HepG2 (cell line): ENCODE measurements around the gene MFNG. TPM values are rescaled to one million over a fixed set of nuclear protein-coding genes. Genes with fewer than 3 reads are reported as not detected.

ENCODE experiments used
- ATAC-seq: fragments of 200-7000 bp; cut with Tn5 transposase; 3 replicates; pipeline ENCODE4 v1.9.1; 2020; ENCODE audit warnings: mild to moderate bottlenecking, moderate library complexity
- BruUV-seq: library from RNA; stranded (reverse); fragments of 400-500 nt; replicated peaks from 2 replicates; lab custom pipeline; 2021; lab: Mats Ljungman, UMichigan
- CTCF ChIA-PET: fragments of 300-600 bp; formaldehyde crosslinking; extraction: SDS; loops from one replicate; lab custom pipeline; 2021; ENCODE audit warnings: low total read pairs, inconsistent platforms, low intra/inter-chr PET ratio; lab: Yijun Ruan, JAX
- POLR2A ChIA-PET: fragments of 350-600 bp; sonication (Branson Sonifier 250); formaldehyde crosslinking; loops from one replicate; lab custom pipeline; 2020; ENCODE audit warnings: antibody characterized with exemption, inconsistent platforms; lab: Yijun Ruan, JAX
- DNase-seq: peaks from one replicate; pipeline ENCODE4 v3.0.0-alpha.2; 2015; ENCODE audit warnings: low spot score
- FAIRE-seq: peaks from 3 replicates; lab custom pipeline; 2011; peaks lifted over from hg19 to GRCh38; lab: Jason Lieb, UNC
- H2AFZ ChIP-seq: one replicate; pipeline ENCODE4 v1.6.1; 2011; ENCODE audit warnings: low read length, inconsistent platforms
- H3K27ac ChIP-seq: fragments of 300-600 bp; 3 replicates; pipeline ENCODE4 v1.8.0; 2011; ENCODE audit warnings: mixed run types, mild to moderate bottlenecking, mixed read lengths, low read length, inconsistent platforms; ENCODE audit not compliant: insufficient read depth; ENCODE audit errors: extremely low read length
- H3K27me3 ChIP-seq, 2 experiments: fragments of 200-600 bp in 1 of 2; 2 replicates in 1 of 2; 3 replicates in 1 of 2; pipeline versions ENCODE4 v1.6.0 to v1.8.0; 2011; ENCODE audit warnings: low read length in 2 of 2, mild to moderate bottlenecking in 2 of 2, moderate library complexity in 2 of 2, inconsistent platforms in 1 of 2; ENCODE audit not compliant: insufficient read depth in 2 of 2, control insufficient read depth in 1 of 2
- H3K36me3 ChIP-seq, 2 experiments: fragments of 200-600 bp in 1 of 2; replicated peaks in 1 of 2; 2 replicates in 1 of 2; 3 replicates in 1 of 2; pipeline versions ENCODE4 v1.5.1 to v1.8.0; 2011; ENCODE audit warnings: low read length in 2 of 2, inconsistent platforms in 1 of 2; ENCODE audit not compliant: insufficient read depth in 2 of 2, control insufficient read depth in 1 of 2
- H3K4me1 ChIP-seq: 2 replicates; pipeline ENCODE4 v1.5.1; 2012; ENCODE audit warnings: low read length, inconsistent platforms; ENCODE audit not compliant: insufficient read depth
- H3K4me2 ChIP-seq: 2 replicates; pipeline ENCODE4 v1.6.0; 2011; ENCODE audit warnings: low read depth, low read length, inconsistent platforms
- H3K4me3 ChIP-seq, 3 experiments: fragments of 200-600 bp in 1 of 3; sonication (generic), shearing (Covaris generic) in 1 of 3; replicated peaks in 1 of 3; 2 replicates each; pipeline ENCODE4 v1.5.1; 2011 to 2016; ENCODE audit warnings: low read length in 3 of 3, inconsistent platforms in 2 of 3, low read depth in 2 of 3, mild to moderate bottlenecking in 2 of 3, control low read depth in 1 of 3, mixed read lengths in 1 of 3; ENCODE audit not compliant: insufficient read depth in 1 of 3
- H3K79me2 ChIP-seq: one replicate; pipeline ENCODE4 v1.6.1; 2011; ENCODE audit warnings: low read length, inconsistent platforms; ENCODE audit not compliant: insufficient read depth
- H3K9ac ChIP-seq: 2 replicates; pipeline ENCODE4 v1.6.0; 2011; ENCODE audit warnings: mild to moderate bottlenecking, low read depth, low read length, inconsistent platforms; ENCODE audit not compliant: insufficient read depth
- H3K9me3 ChIP-seq: 2 replicates; pipeline ENCODE4 v1.5.1; 2012; ENCODE audit warnings: mild to moderate bottlenecking, low read length
- H4K20me1 ChIP-seq: 2 replicates; pipeline ENCODE4 v1.6.0; 2011; ENCODE audit warnings: inconsistent platforms, mild to moderate bottlenecking, low read length, moderate library complexity; ENCODE audit not compliant: insufficient read depth
- ADNP ChIP-seq: sonication (generic); formaldehyde crosslinking; IDR thresholded peaks from 2 replicates; pipeline ENCODE4 v1.4.0; 2020; ENCODE audit warnings: missing genetic modification reagents
- AGO2 ChIP-seq: fragments of 200-400 bp; formaldehyde crosslinking; optimal IDR thresholded peaks from 2 replicates; pipeline ENCODE3; 2017; ENCODE audit warnings: mild to moderate bottlenecking, low read depth, low read length, moderate library complexity
- JUNB ChIP-seq: sonication (generic); formaldehyde crosslinking; IDR thresholded peaks from 2 replicates; pipeline ENCODE4 v1.8.0; 2022; ENCODE audit warnings: missing genetic modification reagents, mild to moderate bottlenecking, borderline replicate concordance
- PCBP1 ChIP-seq: fragments of 200-400 bp; formaldehyde crosslinking; IDR thresholded peaks from 2 replicates; pipeline ENCODE4 v1.6.1; 2017; ENCODE audit warnings: mild to moderate bottlenecking, low read depth, low read length, borderline replicate concordance
- ZMYM3 ChIP-seq: sonication (generic); formaldehyde crosslinking; IDR thresholded peaks from 2 replicates; pipeline ENCODE4 v1.5.1; 2020; ENCODE audit warnings: mild to moderate bottlenecking, missing genetic modification reagents
- ZNF136 ChIP-seq: sonication (generic); formaldehyde crosslinking; IDR thresholded peaks from 2 replicates; pipeline ENCODE4 v1.8.1; 2022; ENCODE audit warnings: low read depth, mild to moderate bottlenecking, moderate library complexity, missing genetic modification reagents
- ZNF460 ChIP-seq: sonication (generic); formaldehyde crosslinking; IDR thresholded peaks from 2 replicates; pipeline ENCODE4 v1.5.1; 2020; ENCODE audit warnings: missing genetic modification reagents, mild to moderate bottlenecking, borderline replicate concordance
- WGBS: methylation state at CpG from one replicate; pipeline ENCODE4 v1.1.6; 2017; ENCODE audit warnings: low lambda C conversion rate; 5-methylcytosine and 5-hydroxymethylcytosine counted together
- in situ Hi-C: cut with HindIII; loops from 2 replicates; pipeline ENCODE4 v1.10.0; 2017; ENCODE audit warnings: low pct_unique_long_range_greater_than_20kb; ENCODE audit not compliant: extremely low pct_ligation_motif_present
- intact Hi-C: fragments of 100-400 bp; cut with micrococcal nuclease; formaldehyde crosslinking; loops from one replicate; pipeline ENCODE4 v1.10.0; 2022; ENCODE audit not compliant: unreplicated experiment
- polyA plus RNA-seq, 8 experiments: library from polyadenylated mRNA; depleted of rRNA in 3 of 8; stranded (reverse) in 7 of 8; unstranded in 1 of 8; fragments of >200 nt; fragmentation: Illumina TruSeq in 4 of 8; extraction: Trizol in 4 of 8; gene quantifications; 2 replicates each; pipeline versions ENCODE4 v1.2.1 to v1.2.3, GENCODE V29; 2011 to 2016; ENCODE audit warnings: low read depth in 4 of 8, missing spikeins in 1 of 8, mixed read lengths in 1 of 8; ENCODE audit not compliant: insufficient read depth in 1 of 8
- total RNA-seq, 5 experiments: library from RNA; depleted of rRNA; stranded (reverse); fragments of >200 nt; fragmentation: Illumina TruSeq; extraction: Trizol; gene quantifications; 2 replicates each; pipeline ENCODE4 v1.2.3, GENCODE V29; 2016; ENCODE audit warnings: low read depth in 1 of 5
- TF ChIP-seq, protein P1 (sequence below): sonication (generic); formaldehyde crosslinking; IDR thresholded peaks from 2 replicates; pipeline ENCODE4 v1.9.0; 2022; ENCODE audit warnings: missing genetic modification reagents, mild to moderate bottlenecking, borderline replicate concordance

The MFNG gene
- total and polyA plus RNA-seq, 2 of the 13 experiments (the other 11 are each of a cell fraction or from before 2014, with no cell fraction given) = 1.0 to 11.7 TPM

DNA sequence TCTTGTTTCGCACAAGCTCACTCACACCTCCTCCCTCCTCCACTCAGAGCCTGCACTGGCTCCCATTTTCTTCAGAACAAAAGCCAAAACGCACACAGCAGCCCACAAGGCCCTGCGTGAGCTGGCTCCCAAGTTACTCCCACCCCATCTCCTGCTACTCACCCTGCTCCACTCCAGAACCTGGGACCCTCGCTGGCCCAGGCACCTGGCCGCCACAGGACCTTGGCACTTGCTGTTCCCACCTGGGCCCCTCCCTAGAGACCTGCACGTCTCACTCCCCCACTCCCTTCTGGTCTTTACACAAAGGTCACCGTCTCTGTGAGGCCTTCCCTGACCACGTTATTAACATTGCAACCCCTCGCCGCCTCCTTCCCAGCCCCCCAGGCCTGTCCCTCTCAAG lies 945 bp upstream of the MFNG start:
- FAIRE-seq = no peak
- BruUV-seq = no TSS peak

More for the DNA sequence above, 945 bp upstream of the MFNG start:
- H3K9me3 ChIP-seq = no peaks in the 10 kb centered on the region
- TF ChIP-seq ZNF460 (CRISPR knock-in tag) (no peak), ZNF136 (CRISPR knock-in tag) (no peak), ADNP (CRISPR knock-in tag) (0 out of 2 replicates have a peak, but pooled peaks have one; percentile 22), ZMYM3 (peak; percentile 73), JUNB (CRISPR knock-in tag) (no peak), PCBP1 (peak; percentile 77; the same call in 1 of the 2 replicates), AGO2 (peak; percentile 74)
- TF ChIP-seq, protein P1, sequence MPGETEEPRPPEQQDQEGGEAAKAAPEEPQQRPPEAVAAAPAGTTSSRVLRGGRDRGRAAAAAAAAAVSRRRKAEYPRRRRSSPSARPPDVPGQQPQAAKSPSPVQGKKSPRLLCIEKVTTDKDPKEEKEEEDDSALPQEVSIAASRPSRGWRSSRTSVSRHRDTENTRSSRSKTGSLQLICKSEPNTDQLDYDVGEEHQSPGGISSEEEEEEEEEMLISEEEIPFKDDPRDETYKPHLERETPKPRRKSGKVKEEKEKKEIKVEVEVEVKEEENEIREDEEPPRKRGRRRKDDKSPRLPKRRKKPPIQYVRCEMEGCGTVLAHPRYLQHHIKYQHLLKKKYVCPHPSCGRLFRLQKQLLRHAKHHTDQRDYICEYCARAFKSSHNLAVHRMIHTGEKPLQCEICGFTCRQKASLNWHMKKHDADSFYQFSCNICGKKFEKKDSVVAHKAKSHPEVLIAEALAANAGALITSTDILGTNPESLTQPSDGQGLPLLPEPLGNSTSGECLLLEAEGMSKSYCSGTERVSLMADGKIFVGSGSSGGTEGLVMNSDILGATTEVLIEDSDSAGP (CRISPR knock-in tag) = 0 out of 2 replicates have a peak, but pooled peaks have one; percentile 34
- H3K4me3 ChIP-seq = peak overlapping the region in 1 of 3 experiments; percentile 60; a peak in 1 of 6 replicates
- H3K9ac ChIP-seq = peak overlapping the region; percentile 34; the same call in 1 of the 2 replicates
- H3K4me1 ChIP-seq = peaks cover 79% of the 10 kb centered on the region
- H2AFZ ChIP-seq = no peak overlapping the region
- ATAC-seq = no peak
- no peak for DNase-seq
- in situ Hi-C loops (no loop called here), intact Hi-C loops (no loop called here)
- no peaks in the 10 kb centered on the region for H4K20me1 ChIP-seq
- ChIA-PET POLR2A (interaction anchor here (1.1 to 1.8 kb wide), 3 partner anchors 15 to 25 kb away, joined by 5 to 9 read pairs (median 9); no protein-coding TSS in a partner anchor), CTCF (no interaction called here)
- 0 out of 5 replicates have a peak, but pooled peaks cover 0 to 14% of the 10 kb centered on the region in 2 experiments for H3K27me3 ChIP-seq
- H3K27ac ChIP-seq = no peak overlapping the region
- H3K36me3 ChIP-seq = peaks cover 4 to 10% of the 10 kb centered on the region in 2 experiments; a peak in 3 of 5 replicates
- no peaks in the 10 kb centered on the region for H3K79me2 ChIP-seq
- 24% methylated on average over 10 of the region's 10 CpGs for WGBS
- peak overlapping the region; percentile 71 for H3K4me2 ChIP-seq
